Measurements from ENCODE around the gene EFHC1.
A peak's percentile ranks its signal among the peaks of the same experiment; 100 is the strongest.

The EFHC1 gene

DNA sequence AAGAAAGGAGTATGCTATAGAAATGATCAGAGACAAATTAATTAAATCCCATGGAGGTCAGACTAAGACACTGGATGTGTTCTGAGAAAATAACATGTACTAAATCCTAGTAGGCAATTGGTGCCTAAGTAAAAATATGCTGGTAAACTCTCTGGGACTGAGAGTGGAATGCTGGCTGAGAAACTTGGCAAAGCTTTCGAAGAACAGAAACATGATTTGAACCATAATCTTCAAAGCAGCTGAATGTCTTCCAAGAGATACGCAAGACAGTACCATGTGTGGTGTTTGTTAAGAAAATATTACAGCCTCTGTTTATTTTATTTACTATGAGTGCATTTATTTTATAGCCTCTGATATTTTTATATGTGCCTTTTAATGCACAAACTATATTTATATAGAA, 55.2 kb downstream of the EFHC1 start:
- H3K4me3 ChIP-seq (replicated peaks in 1 of 2; ENCODE audit: low read depth in 2 of 2, low read length in 2 of 2) = no peak overlapping the region
- DNase-seq (ENCODE audit: low read depth in 2 of 2) = peak in 1 of 2 donors; percentile 53
- TF ChIP-seq, protein P1, sequence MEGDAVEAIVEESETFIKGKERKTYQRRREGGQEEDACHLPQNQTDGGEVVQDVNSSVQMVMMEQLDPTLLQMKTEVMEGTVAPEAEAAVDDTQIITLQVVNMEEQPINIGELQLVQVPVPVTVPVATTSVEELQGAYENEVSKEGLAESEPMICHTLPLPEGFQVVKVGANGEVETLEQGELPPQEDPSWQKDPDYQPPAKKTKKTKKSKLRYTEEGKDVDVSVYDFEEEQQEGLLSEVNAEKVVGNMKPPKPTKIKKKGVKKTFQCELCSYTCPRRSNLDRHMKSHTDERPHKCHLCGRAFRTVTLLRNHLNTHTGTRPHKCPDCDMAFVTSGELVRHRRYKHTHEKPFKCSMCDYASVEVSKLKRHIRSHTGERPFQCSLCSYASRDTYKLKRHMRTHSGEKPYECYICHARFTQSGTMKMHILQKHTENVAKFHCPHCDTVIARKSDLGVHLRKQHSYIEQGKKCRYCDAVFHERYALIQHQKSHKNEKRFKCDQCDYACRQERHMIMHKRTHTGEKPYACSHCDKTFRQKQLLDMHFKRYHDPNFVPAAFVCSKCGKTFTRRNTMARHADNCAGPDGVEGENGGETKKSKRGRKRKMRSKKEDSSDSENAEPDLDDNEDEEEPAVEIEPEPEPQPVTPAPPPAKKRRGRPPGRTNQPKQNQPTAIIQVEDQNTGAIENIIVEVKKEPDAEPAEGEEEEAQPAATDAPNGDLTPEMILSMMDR (IDR thresholded peaks at IDR 0.05; ENCODE audit: low read depth, low read length) = no peak

DNA sequence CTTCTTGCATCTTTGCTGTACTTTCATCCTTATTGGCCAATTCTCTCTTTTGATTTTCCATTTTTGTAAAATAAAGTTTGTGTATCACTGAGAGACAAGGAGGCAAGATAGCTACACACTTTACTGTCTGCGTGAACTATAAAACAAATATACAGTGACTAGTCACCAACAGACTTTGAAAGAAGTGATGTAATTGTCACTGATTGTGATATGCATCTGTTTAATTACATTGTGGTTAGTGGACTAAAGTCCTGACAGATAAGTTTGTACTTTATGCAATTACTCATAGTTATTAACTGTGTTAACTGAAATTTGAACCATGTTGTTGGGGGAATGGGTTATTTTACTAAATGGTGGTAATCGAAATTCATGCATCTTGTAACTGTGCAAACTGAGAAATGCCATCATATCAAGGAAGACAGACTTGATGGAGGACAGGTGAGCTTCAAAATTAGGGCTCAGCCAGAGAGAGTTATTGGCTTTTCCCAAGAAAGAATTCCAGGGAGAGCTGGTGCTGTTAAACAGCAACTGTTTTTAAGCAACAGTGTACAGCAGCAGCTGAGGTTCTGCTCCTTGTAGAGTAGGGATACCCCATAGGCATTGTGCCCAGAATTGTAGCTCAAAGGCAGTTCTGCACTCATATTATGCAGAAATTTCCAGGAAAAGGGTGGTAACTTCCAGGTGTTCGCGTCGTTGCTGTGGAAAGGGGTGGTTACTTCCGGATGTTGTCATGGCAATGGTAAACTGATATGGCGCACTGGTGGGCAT, 62.9 kb downstream of the EFHC1 start:
- DNase-seq (ENCODE audit: low read depth in 2 of 2) = no peak
- H3K4me3 ChIP-seq (replicated peaks in 1 of 2; ENCODE audit: low read depth in 2 of 2, low read length in 2 of 2) = no peak overlapping the region
- TF ChIP-seq, protein P1 (IDR thresholded peaks at IDR 0.05; ENCODE audit: low read depth, low read length) = no peak

GRCh38 chr6:52483671-52484003, 63.5 kb downstream of the EFHC1 start:
- TF ChIP-seq, protein P1 (IDR thresholded peaks at IDR 0.05; ENCODE audit: low read depth, low read length) = no peak
- DNase-seq (ENCODE audit: low read depth in 2 of 2) = no peak
- H3K4me3 ChIP-seq (replicated peaks in 1 of 2; ENCODE audit: low read depth in 2 of 2, low read length in 2 of 2) = no peak overlapping the region

DNA sequence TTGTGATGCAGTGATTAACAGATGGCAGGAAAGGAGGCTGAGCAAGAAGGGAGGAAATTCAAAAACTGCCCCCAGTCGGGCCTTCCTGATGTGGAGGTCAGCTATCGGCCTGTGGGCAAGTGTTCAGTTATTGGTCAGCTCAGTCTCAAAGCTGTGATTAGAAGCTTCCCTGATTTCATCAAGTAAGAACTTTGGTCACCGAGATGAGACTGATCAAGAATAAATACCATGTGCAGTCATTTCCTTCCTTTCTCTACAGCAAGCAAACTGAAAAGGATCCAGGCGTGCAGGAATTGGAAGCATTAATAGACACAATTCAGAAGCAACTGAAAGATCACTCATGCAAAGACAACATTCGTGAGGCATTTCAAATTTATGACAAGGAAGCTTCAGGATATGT, 69.7 kb downstream of the EFHC1 start:
- DNase-seq (ENCODE audit: low read depth in 2 of 2) = peak in 1 of 2 donors; percentile 49
- H3K4me3 ChIP-seq (replicated peaks in 1 of 2; ENCODE audit: low read depth in 2 of 2, low read length in 2 of 2) = no peak overlapping the region
- TF ChIP-seq, protein P1 (IDR thresholded peaks at IDR 0.05; ENCODE audit: low read depth, low read length) = no peak

- TF ChIP-seq, protein P1 (IDR thresholded peaks at IDR 0.05; ENCODE audit: low read depth, low read length) = no peak
- no peak overlapping the region for H3K4me3 ChIP-seq (replicated peaks in 1 of 2; ENCODE audit: low read depth in 2 of 2, low read length in 2 of 2)
- peak; percentile 50 to 76 for DNase-seq (ENCODE audit: low read depth in 2 of 2)
Measured at GRCh38 chr6:52491203-52492069, 71.3 kb downstream of the EFHC1 start.

GRCh38 chr6:52493669-52494068, 73.5 kb downstream of the EFHC1 start:
- peak in 1 of 2 donors; percentile 23 for DNase-seq (ENCODE audit: low read depth in 2 of 2)
- TF ChIP-seq, protein P1 (IDR thresholded peaks at IDR 0.05; ENCODE audit: low read depth, low read length) = no peak
- no peak overlapping the region for H3K4me3 ChIP-seq (replicated peaks in 1 of 2; ENCODE audit: low read depth in 2 of 2, low read length in 2 of 2)
